CD8-positive, alpha-beta memory T cell (primary cell): ENCODE results near the gene TBC1D12. TPM values are rescaled to one million over a fixed set of nuclear protein-coding genes. Genes with fewer than 3 reads are reported as not detected.
"Not testable (repeated sequence)": the region's sequence is repeated elsewhere in the genome, so short reads cannot be mapped to it uniquely, and the experiment has no call there.

ENCODE experiments used
- CTCF ChIA-PET: fragments of 350-600 bp; sonication (Branson Sonifier 250); formaldehyde crosslinking; loops from one replicate; lab custom pipeline; 2021; ENCODE audit warnings: antibody characterized with exemption; lab: Charles Lee
- POLR2A ChIA-PET: fragments of 350-600 bp; sonication (Branson Sonifier 250); formaldehyde crosslinking; loops from one replicate; lab custom pipeline; 2021; ENCODE audit warnings: antibody characterized with exemption; lab: Charles Lee
- DNase-seq, 5 donors: peaks; one replicate each; pipeline versions ENCODE4 v3.0.0 to v3.0.0-alpha.2; 2020 to 2022; ENCODE audit warnings: mixed read lengths in 1 of 5
- H3K27ac ChIP-seq: one replicate; pipeline ENCODE4 v1.7.0; 2013; ENCODE audit warnings: low read depth, mild to moderate bottlenecking, low read length, moderate library complexity
- H3K27me3 ChIP-seq: 2 replicates; pipeline ENCODE4 v1.7.0; 2013; ENCODE audit warnings: low read length, mild to moderate bottlenecking; ENCODE audit not compliant: insufficient read depth, poor library complexity, severe bottlenecking
- H3K36me3 ChIP-seq: 2 replicates; pipeline ENCODE4 v1.7.0; 2013; ENCODE audit warnings: mild to moderate bottlenecking, low read length, moderate library complexity; ENCODE audit not compliant: insufficient read depth
- H3K4me1 ChIP-seq: 2 replicates; pipeline ENCODE4 v1.7.0; 2013; ENCODE audit warnings: mild to moderate bottlenecking, low read length, moderate library complexity; ENCODE audit not compliant: insufficient read depth
- H3K4me3 ChIP-seq: 2 replicates; pipeline ENCODE4 v1.7.0; 2013; ENCODE audit warnings: mild to moderate bottlenecking, low read length
- H3K9me3 ChIP-seq: 2 replicates; pipeline ENCODE4 v1.7.0; 2013; ENCODE audit warnings: mild to moderate bottlenecking, low read length
- H3K27ac Mint-ChIP-seq, 8 donors: one replicate each; pipeline ENCODE4 v1.8.0; 2020 to 2021; ENCODE audit warnings: mixed read lengths in 8 of 8, mild to moderate bottlenecking in 6 of 8, inconsistent platforms in 3 of 8, moderate library complexity in 3 of 8
- H3K27me3 Mint-ChIP-seq, 2 donors: one replicate each; pipeline ENCODE4 v1.8.0; 2020 to 2021; ENCODE audit warnings: mixed read lengths in 2 of 2, mild to moderate bottlenecking in 1 of 2, moderate library complexity in 1 of 2
- H3K36me3 Mint-ChIP-seq, 3 donors: one replicate each; pipeline ENCODE4 v1.8.0; 2020 to 2021; ENCODE audit warnings: mixed read lengths in 3 of 3, inconsistent platforms in 1 of 3, mild to moderate bottlenecking in 1 of 3
- H3K4me1 Mint-ChIP-seq, 3 donors: one replicate each; pipeline ENCODE4 v1.8.0; 2020 to 2021; ENCODE audit warnings: mixed read lengths in 3 of 3, inconsistent platforms in 1 of 3, mild to moderate bottlenecking in 1 of 3
- H3K4me3 Mint-ChIP-seq, 7 donors: one replicate each; pipeline ENCODE4 v1.8.0; 2020 to 2021; ENCODE audit warnings: mixed read lengths in 7 of 7, mild to moderate bottlenecking in 6 of 7, moderate library complexity in 4 of 7, inconsistent platforms in 2 of 7
- H3K9me3 Mint-ChIP-seq, 5 donors: one replicate each; pipeline ENCODE4 v1.8.0; 2020 to 2022; ENCODE audit warnings: mixed read lengths in 5 of 5, mild to moderate bottlenecking in 3 of 5, moderate library complexity in 2 of 5, inconsistent platforms in 1 of 5
- polyA plus RNA-seq: library from polyadenylated mRNA; unstranded; fragments of 300-500 nt; fragmentation: Illumina TruSeq; gene quantifications from one replicate; pipeline ENCODE4 v1.2.3, GENCODE V29; 2021
- total RNA-seq, 2 experiments: library from RNA; stranded (reverse); gene quantifications; one replicate each; pipeline ENCODE4 v1.2.3, GENCODE V29; 2021

TBC1D12 gene
- total and polyA plus RNA-seq, 3 experiments from 2014 or later, result 0.46 to 0.78 TPM; not detected in 1

DNA sequence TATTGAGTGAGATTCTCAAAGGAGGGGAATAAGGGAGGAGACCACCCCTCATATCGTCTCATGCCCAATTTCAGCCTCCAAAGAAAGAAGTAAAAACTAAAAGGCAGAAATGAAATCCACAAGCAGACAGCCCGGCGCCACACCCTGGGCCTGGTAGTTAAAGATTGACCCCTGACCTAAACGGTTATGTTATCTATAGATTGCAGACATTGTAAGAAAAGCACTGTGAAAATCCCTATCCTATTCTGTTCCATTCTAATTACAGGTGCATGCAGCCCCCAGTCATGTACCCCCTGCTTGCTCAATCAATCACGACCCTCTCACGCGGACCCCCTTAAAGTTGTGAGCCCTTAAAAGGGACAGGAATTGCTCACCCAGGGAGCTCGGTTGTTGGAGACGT is 10.2 kb upstream of the TBC1D12 start:
- H3K4me1 Mint-ChIP-seq, H3K9me3 ChIP-seq, POLR2A ChIA-PET, CTCF ChIA-PET, H3K9me3 Mint-ChIP-seq, H3K27ac ChIP-seq, H3K4me1 ChIP-seq, H3K4me3 Mint-ChIP-seq, H3K36me3 Mint-ChIP-seq, DNase-seq, H3K36me3 ChIP-seq, H3K27ac Mint-ChIP-seq, H3K4me3 ChIP-seq, H3K27me3 ChIP-seq: not testable (repeated sequence)
- H3K27me3 Mint-ChIP-seq, result peaks cover 2 to 12% of the 10 kb centered on the region in 2 donors

DNA sequence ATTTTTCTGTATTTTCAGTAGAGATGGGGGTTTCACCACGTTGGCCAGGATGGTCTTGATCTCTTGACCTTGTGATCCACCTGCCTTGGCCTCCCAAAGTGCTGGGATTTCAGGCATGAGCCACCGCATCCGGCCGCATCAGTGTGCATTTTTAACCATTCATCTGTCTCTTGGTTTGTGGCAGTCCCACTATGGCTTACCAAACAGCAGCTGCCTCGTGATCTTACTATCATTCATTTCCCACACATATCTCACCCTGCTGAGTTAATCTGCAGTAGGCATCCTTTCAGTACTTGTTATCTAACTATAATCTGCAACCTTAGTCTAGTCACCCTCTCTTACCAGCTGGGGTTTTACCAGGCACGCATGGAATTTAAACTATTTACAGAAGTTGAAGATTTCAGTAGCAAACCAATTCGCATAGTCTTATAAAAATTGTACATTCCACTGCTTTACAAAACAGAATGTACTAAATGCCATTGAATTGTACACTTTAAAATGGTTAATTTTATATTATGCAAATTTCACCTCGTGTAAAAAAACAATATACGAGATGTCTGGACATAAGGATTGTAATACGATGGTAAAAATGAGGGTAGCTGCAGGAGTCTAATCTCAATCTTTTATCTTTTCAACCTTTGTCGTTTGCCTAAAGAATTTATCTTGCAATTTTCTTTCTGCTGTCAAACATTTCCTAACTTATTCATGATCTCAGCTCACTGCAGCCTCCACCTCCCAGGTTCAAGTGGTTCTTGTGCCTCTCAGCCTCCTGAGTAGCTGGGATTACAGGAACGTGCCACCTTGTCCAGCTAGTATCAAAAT is 4.6 kb upstream of the TBC1D12 start:
- H3K9me3 ChIP-seq, result no peaks in the 10 kb centered on the region
- ChIA-PET POLR2A (no interaction called here), CTCF (no interaction called here)
- Mint-ChIP-seq H3K9me3 (peaks cover 0 to 9% (median 0%) of the 10 kb centered on the region in 5 donors), H3K27me3 (peaks cover 27 to 45% of the 10 kb centered on the region in 2 donors), H3K4me3 (no peak overlapping the region), H3K27ac (peak overlapping the region in 1 of 8 donors; percentile 51), H3K4me1 (peaks cover 2 to 5% (median 5%) of the 10 kb centered on the region in 3 donors), H3K36me3 (no peaks in the 10 kb centered on the region)
- H3K4me3 ChIP-seq, result no peak overlapping the region
- no peak overlapping the region for H3K27ac ChIP-seq
- no peaks in the 10 kb centered on the region for H3K36me3 ChIP-seq
- H3K27me3 ChIP-seq, result peaks cover 6% of the 10 kb centered on the region
- no peak for DNase-seq
- no peaks in the 10 kb centered on the region for H3K4me1 ChIP-seq

DNA sequence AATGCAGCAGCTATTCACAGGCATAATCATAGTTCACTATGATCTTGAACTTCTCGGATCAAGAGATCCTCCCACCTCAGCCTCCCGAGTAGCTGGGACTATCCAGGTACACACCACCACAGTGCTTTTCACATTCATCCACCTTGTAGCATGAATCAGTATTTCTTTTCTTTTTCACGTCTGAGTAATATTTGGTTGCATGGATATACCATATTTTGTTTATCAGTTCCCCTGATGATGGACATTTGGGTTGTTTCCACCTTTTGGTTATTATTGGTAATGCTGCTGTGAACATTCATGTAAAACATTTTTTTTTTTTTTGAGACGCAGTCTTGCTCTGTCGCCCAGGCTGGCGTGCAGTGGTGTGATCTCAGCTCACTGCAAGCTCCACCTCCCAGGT is 3.6 kb upstream of the TBC1D12 start:
- no peak overlapping the region for H3K4me3 ChIP-seq
- no peak for DNase-seq

DNA sequence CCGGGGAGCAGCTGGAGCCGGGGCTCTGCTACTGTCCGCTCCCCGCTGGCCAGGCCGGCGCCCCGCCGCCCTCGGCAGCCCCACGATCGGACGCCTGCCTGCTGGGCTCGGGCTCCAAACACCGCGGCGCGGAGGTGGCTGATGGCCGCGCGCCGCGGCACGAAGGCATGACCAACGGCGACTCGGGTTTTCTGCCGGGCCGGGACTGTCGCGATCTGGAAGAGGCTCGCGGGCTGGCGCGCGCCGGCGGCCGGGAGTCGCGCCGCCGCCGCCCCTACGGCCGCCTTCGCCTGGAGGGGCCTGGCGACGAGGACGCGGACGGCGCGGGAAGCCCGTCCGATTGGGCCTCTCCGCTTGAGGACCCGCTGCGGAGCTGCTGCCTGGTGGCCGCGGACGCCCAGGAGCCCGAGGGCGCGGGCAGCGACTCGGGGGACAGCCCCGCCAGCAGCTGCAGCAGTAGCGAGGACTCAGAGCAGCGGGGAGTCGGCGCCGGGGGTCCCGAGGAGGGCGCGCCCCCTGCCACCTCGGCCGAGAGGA is 570 bp downstream of the TBC1D12 start:
- POLR2A ChIA-PET, result no interaction called here
- H3K36me3 ChIP-seq, result no peaks in the 10 kb centered on the region
- no peak overlapping the region for H3K27ac Mint-ChIP-seq
- peaks cover 57 to 69% of the 10 kb centered on the region in 2 donors for H3K27me3 Mint-ChIP-seq
- no peak overlapping the region for H3K4me3 ChIP-seq
- H3K9me3 ChIP-seq, result no peaks in the 10 kb centered on the region
- H3K27ac ChIP-seq, result no peak overlapping the region
- H3K4me3 Mint-ChIP-seq, result peak overlapping the region in 1 of 7 donors; percentile 85
- peaks cover 0 to 9% (median 0%) of the 10 kb centered on the region in 5 donors for H3K9me3 Mint-ChIP-seq
- CTCF ChIA-PET, result interaction anchor here (1.2 kb wide), 1 partner anchor 43 kb away, joined by 3 read pairs; no protein-coding TSS in a partner anchor
- peaks cover 7 to 12% (median 12%) of the 10 kb centered on the region in 3 donors for H3K4me1 Mint-ChIP-seq
- H3K27me3 ChIP-seq, result peaks cover 22% of the 10 kb centered on the region
- H3K36me3 Mint-ChIP-seq, result peaks cover 0 to 5% (median 1%) of the 10 kb centered on the region in 3 donors
- no peaks in the 10 kb centered on the region for H3K4me1 ChIP-seq
- peak in 1 of 5 donors; percentile 3 for DNase-seq

More for the DNA sequence above, 3.6 kb upstream of the TBC1D12 start:
- Histone ChIP-seq H3K27ac (no peak overlapping the region), H3K9me3 (no peaks in the 10 kb centered on the region), H3K36me3 (no peaks in the 10 kb centered on the region), H3K27me3 (peaks cover 8% of the 10 kb centered on the region), H3K4me1 (no peaks in the 10 kb centered on the region)
- Mint-ChIP-seq H3K27ac (no peak overlapping the region), H3K4me1 (peaks cover 5 to 9% (median 9%) of the 10 kb centered on the region in 3 donors), H3K9me3 (peaks cover 0 to 9% (median 0%) of the 10 kb centered on the region in 5 donors), H3K4me3 (no peak overlapping the region), H3K27me3 (peaks cover 30 to 48% of the 10 kb centered on the region in 2 donors), H3K36me3 (no peaks in the 10 kb centered on the region)
- ChIA-PET POLR2A (no interaction called here), CTCF (no interaction called here)

DNA sequence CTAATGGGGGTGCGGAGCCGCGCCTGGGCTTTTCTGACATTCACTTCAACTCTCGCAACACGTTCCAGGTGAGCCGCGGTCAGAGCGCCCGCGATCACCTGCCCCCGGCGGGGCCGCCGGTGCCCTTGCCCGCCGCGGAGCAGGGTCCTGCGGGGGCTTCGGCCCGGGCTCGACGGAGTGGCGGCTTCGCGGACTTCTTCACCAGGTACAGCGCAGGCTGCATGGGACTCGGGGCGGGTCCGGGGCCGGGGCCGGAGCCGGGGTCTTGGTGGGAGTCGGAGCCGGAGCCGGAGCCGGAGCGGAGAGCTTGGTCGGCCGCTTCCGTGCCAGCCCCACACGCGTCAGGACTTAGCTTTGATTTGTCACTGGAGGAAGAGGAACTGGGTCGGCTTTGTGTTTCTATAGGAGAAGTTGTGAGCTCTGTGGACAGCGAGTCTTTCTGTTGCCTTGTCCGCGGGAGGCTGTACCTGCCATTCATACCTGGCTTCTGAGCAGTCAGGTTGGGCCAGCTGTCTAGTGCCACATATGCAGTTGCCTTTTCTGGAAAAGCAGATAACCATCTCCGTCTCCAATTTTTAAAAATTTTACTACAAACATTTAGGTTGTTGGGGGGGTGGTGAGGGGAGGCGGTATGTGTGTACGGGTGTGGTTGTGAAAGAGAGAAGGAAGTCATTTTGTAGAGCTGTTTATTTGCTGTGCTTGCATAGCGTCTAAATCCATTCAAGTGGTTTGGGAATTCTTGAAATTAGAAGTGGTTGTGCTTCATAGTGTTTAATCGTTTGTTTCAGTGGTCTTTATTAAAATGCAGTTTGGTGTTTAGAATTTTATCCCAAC is 1.3 kb downstream of the TBC1D12 start:
- DNase-seq, result peak in 2 of 5 donors; percentile 2 to 3
- Histone ChIP-seq H3K27me3 (peaks cover 22% of the 10 kb centered on the region), H3K4me1 (no peaks in the 10 kb centered on the region), H3K27ac (no peak overlapping the region), H3K9me3 (no peaks in the 10 kb centered on the region), H3K4me3 (peak overlapping the region; percentile 7), H3K36me3 (no peaks in the 10 kb centered on the region)
- POLR2A ChIA-PET, result no interaction called here
- peak overlapping the region in 2 of 8 donors; percentile 22 to 56 for H3K27ac Mint-ChIP-seq
- H3K4me3 Mint-ChIP-seq, result peak overlapping the region; percentile 76 to 88 (median 85)
- H3K9me3 Mint-ChIP-seq, result peaks cover 0 to 9% (median 0%) of the 10 kb centered on the region in 5 donors
- peaks cover 7 to 12% (median 12%) of the 10 kb centered on the region in 3 donors for H3K4me1 Mint-ChIP-seq
- CTCF ChIA-PET, result interaction anchor here (1.2 kb wide), 1 partner anchor 42 kb away, joined by 3 read pairs; no protein-coding TSS in a partner anchor
- H3K27me3 Mint-ChIP-seq, result peaks cover 61 to 74% of the 10 kb centered on the region in 2 donors
- H3K36me3 Mint-ChIP-seq, result peaks cover 0 to 5% (median 1%) of the 10 kb centered on the region in 3 donors

DNA sequence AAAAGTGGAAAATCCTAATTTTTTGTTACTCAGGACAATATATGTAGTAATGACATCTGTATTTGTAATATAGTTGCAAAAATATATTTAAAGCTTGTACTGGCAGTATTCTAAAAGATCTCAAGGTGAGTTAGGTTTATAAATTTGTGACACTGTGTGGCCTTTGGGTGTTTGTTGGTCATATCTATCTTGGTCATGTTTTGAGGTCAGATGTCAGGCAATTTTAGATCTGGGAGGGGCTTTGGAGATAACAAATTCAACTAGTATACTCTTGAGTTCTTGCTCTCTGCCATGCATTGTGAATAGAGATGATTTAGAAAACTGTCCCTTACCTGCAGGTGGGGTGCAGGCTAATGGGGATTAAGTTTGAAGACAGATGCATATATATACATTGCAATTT is 3.1 kb downstream of the TBC1D12 start:
- peaks cover 7 to 12% (median 12%) of the 10 kb centered on the region in 3 donors for H3K4me1 Mint-ChIP-seq
- H3K27ac ChIP-seq, result no peak overlapping the region

DNA sequence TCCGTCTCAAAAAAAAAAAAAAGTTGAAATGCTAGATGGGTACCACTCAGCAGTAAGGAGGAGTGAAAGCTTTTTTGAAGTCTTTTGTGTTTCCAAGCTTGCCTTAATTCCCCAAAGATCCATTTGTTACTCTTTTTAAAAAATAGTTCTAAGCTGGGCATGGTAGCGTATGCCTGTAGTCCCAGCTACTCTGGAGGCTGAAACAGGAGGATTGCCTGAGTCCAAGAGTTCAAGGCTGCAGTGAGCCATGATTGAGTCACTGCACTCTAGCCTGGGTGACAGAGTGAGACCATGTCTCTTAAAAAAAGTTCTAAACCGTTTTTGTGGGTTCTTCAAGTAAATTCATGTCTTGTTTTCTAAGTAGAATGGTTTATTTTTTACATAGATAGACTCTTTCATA is 5.3 kb downstream of the TBC1D12 start:
- H3K27me3 Mint-ChIP-seq, result peaks cover 45 to 70% of the 10 kb centered on the region in 2 donors
- ChIA-PET CTCF (no interaction called here), POLR2A (no interaction called here)
- no peaks in the 10 kb centered on the region for H3K36me3 ChIP-seq
- H3K9me3 ChIP-seq, result no peaks in the 10 kb centered on the region
- H3K27ac Mint-ChIP-seq, result no peak overlapping the region
- peaks cover 19% of the 10 kb centered on the region for H3K27me3 ChIP-seq
- H3K9me3 Mint-ChIP-seq, result peaks cover 0 to 2% (median 0%) of the 10 kb centered on the region in 5 donors
- H3K4me3 ChIP-seq, result no peak overlapping the region
- H3K36me3 Mint-ChIP-seq, result peaks cover 0 to 5% (median 1%) of the 10 kb centered on the region in 3 donors
- no peak overlapping the region for H3K4me3 Mint-ChIP-seq
- peaks cover 5 to 7% (median 6%) of the 10 kb centered on the region in 3 donors for H3K4me1 Mint-ChIP-seq
- no peak overlapping the region for H3K27ac ChIP-seq
- H3K4me1 ChIP-seq, result no peaks in the 10 kb centered on the region
- no peak for DNase-seq

More for the DNA sequence above, 3.1 kb downstream of the TBC1D12 start:
- H3K4me1 ChIP-seq, result no peaks in the 10 kb centered on the region
- ChIA-PET CTCF (interaction anchor here (0.8 kb wide), 1 partner anchor 19 kb away, joined by 3 read pairs; no protein-coding TSS in a partner anchor), POLR2A (no interaction called here)
- H3K36me3 ChIP-seq, result no peaks in the 10 kb centered on the region
- H3K27ac Mint-ChIP-seq, result no peak overlapping the region
- H3K36me3 Mint-ChIP-seq, result peaks cover 0 to 5% (median 1%) of the 10 kb centered on the region in 3 donors
- H3K9me3 ChIP-seq, result no peaks in the 10 kb centered on the region
- peaks cover 24% of the 10 kb centered on the region for H3K27me3 ChIP-seq
- no peak overlapping the region for H3K4me3 Mint-ChIP-seq
- peaks cover 51 to 70% of the 10 kb centered on the region in 2 donors for H3K27me3 Mint-ChIP-seq
- DNase-seq, result no peak
- H3K4me3 ChIP-seq, result no peak overlapping the region
- H3K9me3 Mint-ChIP-seq, result peaks cover 0 to 9% (median 0%) of the 10 kb centered on the region in 5 donors
